Breast epithelium (tissue), 4 donors: ENCODE measurements around the gene CCDC148. TPM values are rescaled to one million over a fixed set of nuclear protein-coding genes. Genes with fewer than 3 reads are reported as not detected.

ENCODE experiments used
- DNase-seq, 2 donors: peaks; one replicate each; pipeline ENCODE4 v3.0.0-alpha.2; 2019; ENCODE audit warnings: low spot score in 2 of 2
- H3K27ac ChIP-seq, 2 donors: fragments of 200-600 bp; sonication (generic) in 1 of 2; one replicate each; pipeline ENCODE4 v1.5.1; 2016 to 2019; ENCODE audit warnings: mild to moderate bottlenecking in 1 of 2
- H3K27me3 ChIP-seq, 2 donors: fragments of 200-600 bp; sonication (generic) in 1 of 2; one replicate each; pipeline versions ENCODE4 v1.5.1 to v1.6.0; 2017 to 2019; ENCODE audit warnings: control low read depth in 1 of 2, mild to moderate bottlenecking in 1 of 2
- H3K36me3 ChIP-seq: fragments of 200-600 bp; one replicate; pipeline ENCODE4 v1.5.1; 2019
- H3K4me1 ChIP-seq, 2 donors: fragments of 200-600 bp; sonication (generic); one replicate each; pipeline ENCODE4 v1.5.1; 2016 to 2019; ENCODE audit warnings: control low read depth in 1 of 2
- H3K4me3 ChIP-seq, 3 donors: fragments of 200-600 bp; sonication (generic); 1 replicate in 2 of 3; 2 replicates in 1 of 3; pipeline ENCODE4 v1.5.1; 2016 to 2019; ENCODE audit warnings: mild to moderate bottlenecking in 3 of 3, moderate library complexity in 2 of 3
- H3K9me3 ChIP-seq, 2 donors: fragments of 200-600 bp; sonication (generic) in 1 of 2; one replicate each; pipeline ENCODE4 v1.5.1; 2016 to 2019; ENCODE audit warnings: control low read depth in 1 of 2
- CTCF ChIP-seq, 3 donors: fragments of 450-650 bp; IDR thresholded peaks; one replicate each; pipeline ENCODE4 v1.5.1; 2016 to 2017; ENCODE audit warnings: antibody characterized with exemption in 3 of 3, mild to moderate bottlenecking in 3 of 3, moderate library complexity in 3 of 3
- POLR2A ChIP-seq: fragments of 450-650 bp; IDR thresholded peaks from one replicate; pipeline ENCODE4 v1.6.1; 2016; ENCODE audit warnings: antibody characterized with exemption, mild to moderate bottlenecking, moderate library complexity
- POLR2AphosphoS5 ChIP-seq, 3 donors: sonication (generic); formaldehyde crosslinking; IDR thresholded peaks; one replicate each; pipeline ENCODE4 v1.6.1; 2017; ENCODE audit warnings: antibody characterized with exemption in 3 of 3
- intact Hi-C: fragments of 100-400 bp; cut with DNase I; formaldehyde crosslinking; loops from one replicate; pipeline ENCODE4 v1.15.1; 2023; ENCODE audit warnings: low total_unique reads
- total RNA-seq, 3 donors: library from RNA; depleted of rRNA; stranded (reverse); fragments of >200 nt; gene quantifications; one replicate each; pipeline ENCODE4 v1.1.0, GENCODE V29; 2016

The CCDC148 gene
- total RNA-seq, 3 donors from 2014 or later: 1.4 to 9.8 (median 4.6) TPM

GRCh38 chr2:158125756-158126498, 330.6 kb downstream of the CCDC148 start:
- no peaks in the 10 kb centered on the region for H3K4me1 ChIP-seq
- no peak for DNase-seq
- no peak overlapping the region for H3K4me3 ChIP-seq
- H3K9me3 ChIP-seq: no peaks in the 10 kb centered on the region
- TF ChIP-seq POLR2AphosphoS5 (IDR thresholded peaks at IDR 0.05) (no peak), CTCF (IDR thresholded peaks at IDR 0.05) (no peak), POLR2A (no peak)
- no peaks in the 10 kb centered on the region for H3K36me3 ChIP-seq
- no peak overlapping the region for H3K27ac ChIP-seq
- no peaks in the 10 kb centered on the region for H3K27me3 ChIP-seq
- intact Hi-C loops: no loop called here

GRCh38 chr2:158124896-158125295, 331.7 kb downstream of the CCDC148 start:
- H3K27ac ChIP-seq: no peak overlapping the region
- intact Hi-C loops: no loop called here
- TF ChIP-seq POLR2AphosphoS5 (IDR thresholded peaks at IDR 0.05) (no peak), CTCF (IDR thresholded peaks at IDR 0.05) (no peak), POLR2A (no peak)
- no peaks in the 10 kb centered on the region for H3K36me3 ChIP-seq
- H3K9me3 ChIP-seq: no peaks in the 10 kb centered on the region
- no peak for DNase-seq
- H3K4me3 ChIP-seq: no peak overlapping the region
- no peaks in the 10 kb centered on the region for H3K4me1 ChIP-seq
- no peaks in the 10 kb centered on the region for H3K27me3 ChIP-seq

Other genes starting within 250 kb of the CCDC148 start
- 100 to 1,000 TPM in 2 of 3 donors, 10 to 100 TPM in 1; 62.1 to 138 (median 121) TPM for gene PKP4, start 199 bp upstream of the CCDC148 start, total RNA-seq